ENCODE data around the gene RASA2.
A peak's percentile ranks its signal among the peaks of the same experiment; 100 is the strongest.

RASA2 gene

DNA sequence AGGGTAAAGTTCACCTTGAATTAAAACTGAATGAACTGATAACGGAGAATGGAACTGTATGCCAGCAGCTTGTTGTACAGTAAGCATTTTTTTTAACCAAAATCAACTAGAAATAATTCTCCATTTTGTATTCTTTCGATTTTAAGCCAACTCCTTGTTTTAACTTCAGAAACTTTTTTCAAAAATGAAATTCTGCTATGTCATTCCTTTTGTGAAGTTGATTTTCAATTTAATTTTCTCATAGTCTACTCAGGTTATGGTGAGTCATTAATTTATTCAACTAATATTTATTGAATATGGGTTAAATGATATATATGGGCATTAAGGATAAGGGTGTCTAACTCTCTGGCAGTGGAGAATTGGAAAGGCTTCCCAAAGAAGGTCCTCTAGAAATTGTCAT is 53.7 kb downstream of the RASA2 start:
- FAIRE-seq, result no peak

GRCh38 chr3:141542202-141542969 is 55.6 kb downstream of the RASA2 start:
- FAIRE-seq, result no peak

DNA sequence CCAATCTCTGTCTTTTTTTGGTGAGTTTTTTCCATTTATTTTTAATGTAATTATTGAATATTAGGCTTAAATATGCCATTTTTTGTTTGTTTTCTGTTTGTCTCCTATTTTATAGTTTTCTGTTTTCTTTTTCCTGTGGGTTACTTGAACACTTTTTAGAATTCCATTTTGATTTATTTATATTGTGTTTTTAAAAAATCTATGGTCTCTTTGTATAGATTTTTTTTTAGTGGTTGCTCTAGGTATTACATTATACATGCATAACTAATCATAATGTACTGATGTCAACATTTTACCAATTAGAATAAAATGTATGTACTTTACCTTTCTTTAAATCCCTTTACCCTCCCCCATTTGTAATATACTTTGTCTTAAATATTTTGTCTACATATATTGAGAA is 56.2 kb downstream of the RASA2 start:
- peak; percentile 71 for FAIRE-seq

DNA sequence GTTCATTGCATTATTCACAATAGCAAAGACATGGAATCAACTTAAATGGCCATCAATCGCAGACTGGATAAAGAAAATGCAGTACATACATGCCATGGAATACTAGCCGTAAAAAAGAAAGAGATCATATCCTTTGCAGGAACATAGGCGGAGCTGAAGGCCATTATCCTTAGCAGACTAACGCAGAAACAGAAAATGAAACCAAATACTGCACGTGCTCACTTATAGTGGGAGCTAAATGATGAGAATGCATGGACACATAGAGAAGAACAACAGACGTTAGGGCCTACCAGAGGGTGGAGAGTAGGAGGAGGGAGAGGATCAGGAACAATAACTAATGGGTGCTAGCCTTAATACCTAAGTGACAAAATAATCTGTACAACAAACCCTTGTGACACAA is 57.9 kb downstream of the RASA2 start:
- no peak for FAIRE-seq

DNA sequence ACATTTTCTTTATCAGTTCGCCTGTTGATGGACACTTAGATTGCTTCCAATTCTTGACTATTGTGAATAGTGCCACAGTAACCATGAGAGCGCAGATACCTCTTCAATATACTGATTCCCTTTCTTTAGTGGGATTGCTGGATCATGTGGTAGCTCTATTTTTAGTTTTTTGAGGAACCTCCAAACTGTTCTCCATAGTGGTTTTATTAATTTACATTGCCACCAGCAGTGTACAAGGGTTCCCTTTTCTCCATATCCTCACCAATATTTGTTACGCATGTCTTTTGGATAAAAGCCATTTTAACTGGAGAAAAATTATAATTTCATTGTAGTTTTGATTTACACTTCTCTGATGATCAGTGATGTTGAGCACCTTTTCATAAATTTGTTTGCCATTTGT is 59.3 kb downstream of the RASA2 start:
- no peak for FAIRE-seq

DNA sequence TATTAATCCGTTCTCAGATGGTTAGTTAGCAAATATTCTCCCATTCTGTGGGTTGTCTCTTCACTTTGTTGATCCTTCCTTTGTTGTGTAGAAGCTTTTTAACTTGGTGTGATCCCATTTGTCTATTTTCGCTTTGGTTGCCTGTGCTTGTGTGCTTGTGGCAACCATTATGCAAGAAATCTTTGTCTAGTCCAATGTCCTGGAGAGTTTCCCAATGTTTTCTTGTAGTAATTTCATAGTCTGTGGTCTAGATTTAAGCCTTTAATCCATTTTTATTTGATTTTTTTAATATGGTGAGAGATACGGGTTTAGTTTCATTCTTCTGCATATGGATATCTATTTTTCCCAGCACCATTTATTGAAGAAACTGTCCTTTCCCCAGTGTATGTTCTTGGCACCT is 59.8 kb downstream of the RASA2 start:
- FAIRE-seq, result no peak

GRCh38 chr3:141547791-141548190 is 61.0 kb downstream of the RASA2 start:
- FAIRE-seq, result no peak

- no peak for FAIRE-seq
Observed at GRCh38 chr3:141550926-141551665, 64.3 kb downstream of the RASA2 start.

DNA sequence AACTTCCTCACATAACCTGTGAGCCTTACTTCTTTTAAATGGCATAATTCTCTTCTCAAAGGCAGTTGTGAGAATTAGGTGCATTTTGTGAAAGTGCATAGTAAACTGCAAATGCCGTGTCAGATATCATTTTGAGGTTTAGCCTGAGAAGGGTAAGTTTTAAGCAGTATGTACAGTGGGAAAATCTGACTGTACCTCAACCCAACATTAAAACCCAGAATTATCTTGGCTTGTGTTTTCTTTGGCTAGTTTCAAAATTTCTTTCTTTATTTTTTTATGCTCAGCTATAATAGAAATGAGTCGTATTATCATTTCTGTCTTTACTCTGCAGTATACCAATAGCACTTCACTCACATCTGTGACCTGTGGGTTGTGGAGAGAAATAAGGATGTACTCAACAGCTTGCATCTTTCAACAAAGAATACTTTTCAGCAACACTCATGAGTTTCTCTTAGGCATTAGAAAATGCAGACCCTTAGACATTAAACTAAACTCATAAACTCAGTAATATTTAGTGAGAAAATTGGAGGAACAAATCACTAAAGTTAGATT is 65.7 kb downstream of the RASA2 start:
- no peak for FAIRE-seq

- FAIRE-seq, result no peak
Observed at GRCh38 chr3:141553055-141553454, 66.2 kb downstream of the RASA2 start.

- no peak for FAIRE-seq
Observed at GRCh38 chr3:141556034-141556433, 69.2 kb downstream of the RASA2 start.

GRCh38 chr3:141557961-141558706 is 71.3 kb downstream of the RASA2 start:
- FAIRE-seq, result no peak

DNA sequence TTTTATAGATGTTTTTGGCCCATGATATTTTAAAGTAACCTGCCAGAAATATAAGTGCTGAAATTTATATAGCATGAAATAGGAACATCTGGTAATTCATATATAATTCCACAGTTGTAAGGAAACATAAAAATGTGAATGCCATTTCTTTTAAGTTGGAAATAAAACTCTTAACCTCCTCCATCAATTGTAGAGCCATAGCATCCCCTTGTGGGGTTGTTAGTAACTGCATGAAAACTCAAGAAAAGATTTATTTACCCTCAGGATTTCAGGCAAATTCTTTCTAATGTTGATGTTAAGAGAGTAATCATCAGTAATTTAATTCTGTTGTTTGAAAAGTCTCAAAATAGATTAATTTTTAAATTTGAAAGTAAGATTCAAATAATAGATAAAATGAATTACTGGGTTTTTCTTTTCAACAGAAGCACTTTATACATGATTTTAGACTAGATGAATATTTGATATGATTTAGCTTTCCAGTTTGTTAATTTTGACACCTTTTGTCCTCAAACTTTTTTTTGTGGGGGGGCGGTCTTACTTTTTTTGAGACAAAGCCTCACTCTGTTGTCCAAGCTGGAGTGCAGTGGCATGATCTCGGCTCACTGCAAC is 74.7 kb downstream of the RASA2 start:
- FAIRE-seq, result peak; percentile 95

DNA sequence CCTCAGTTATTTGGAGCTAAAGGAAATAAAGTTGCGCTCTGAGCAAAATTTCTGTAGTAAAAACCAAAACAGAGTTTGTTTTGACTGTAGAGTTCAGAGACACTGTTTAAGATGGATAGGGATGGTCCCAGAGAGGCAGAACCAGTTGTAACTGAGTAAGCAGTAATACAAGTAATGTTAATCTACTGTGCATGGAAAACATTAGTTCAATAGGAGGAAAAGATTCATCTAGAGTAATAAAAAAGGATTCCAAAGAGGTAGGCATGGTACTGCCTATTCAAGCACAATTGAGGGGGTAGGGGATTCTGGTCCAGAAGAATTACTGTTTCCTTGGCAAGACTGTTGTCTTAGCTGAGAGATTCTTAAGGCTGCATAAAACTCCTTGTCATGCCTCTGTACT is 77.4 kb downstream of the RASA2 start:
- FAIRE-seq, result no peak

DNA sequence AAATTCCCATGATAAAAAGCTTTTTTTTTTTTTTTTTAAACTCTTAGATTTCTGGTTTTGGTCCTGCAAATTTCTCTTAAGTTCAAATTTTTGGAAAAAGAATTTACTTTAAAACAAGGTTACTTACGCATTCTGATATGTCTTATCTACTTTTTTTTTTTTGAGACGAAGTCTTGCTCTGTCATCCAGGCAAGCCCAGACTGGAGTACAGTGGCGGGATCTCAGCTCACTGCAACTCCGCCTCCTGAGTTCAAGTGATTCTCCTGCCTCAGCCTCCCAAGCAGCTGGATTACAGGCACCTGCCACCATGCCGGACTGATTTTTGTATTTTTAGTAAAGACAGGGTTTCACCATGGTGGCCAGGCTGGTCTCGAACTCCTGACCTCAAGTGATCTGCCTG is 83.2 kb downstream of the RASA2 start:
- FAIRE-seq, result no peak

DNA sequence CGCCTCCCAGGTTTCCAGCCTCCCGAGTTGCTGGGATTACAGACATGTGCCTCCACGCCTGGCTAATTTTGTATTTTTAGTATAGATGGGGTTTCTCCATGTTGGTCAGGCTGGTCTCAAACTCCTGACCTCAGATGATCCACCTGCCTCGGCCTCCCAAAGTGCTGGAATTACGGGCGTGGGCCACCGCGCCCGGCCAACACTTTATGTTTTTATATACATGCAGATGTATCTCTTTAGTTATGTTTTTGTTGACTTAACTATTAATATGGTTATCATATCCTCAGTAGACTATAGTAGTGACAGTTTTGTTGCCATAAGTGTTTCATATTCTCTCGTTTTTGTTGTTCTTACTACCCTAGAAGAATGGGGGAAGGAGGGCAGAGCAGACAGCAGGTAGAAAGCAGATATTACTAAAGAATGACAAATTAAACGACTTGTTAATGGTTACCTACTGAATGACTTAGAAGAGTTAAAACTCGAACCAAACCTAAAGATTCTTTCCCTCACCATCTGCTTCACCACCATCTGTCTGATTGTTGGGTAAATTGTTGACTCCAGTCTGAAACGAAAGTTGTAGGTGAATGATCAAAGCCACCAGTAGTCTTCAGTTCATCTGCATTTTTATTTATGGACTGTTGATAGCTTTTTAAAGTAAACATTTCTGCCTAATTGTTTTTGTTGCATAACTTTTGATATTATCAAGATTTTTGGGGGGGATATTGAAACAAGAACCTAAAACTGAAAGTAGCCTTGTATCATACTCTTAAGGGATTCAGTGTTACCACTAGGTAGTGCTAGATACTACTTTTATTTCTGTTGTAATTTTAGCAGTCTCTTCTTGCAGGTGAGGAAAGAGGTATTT is 89.3 kb downstream of the RASA2 start:
- FAIRE-seq, result peak; percentile 91

GRCh38 chr3:141576744-141577052 is 89.9 kb downstream of the RASA2 start:
- no peak for FAIRE-seq

GRCh38 chr3:141578202-141578973 is 91.6 kb downstream of the RASA2 start:
- no peak for FAIRE-seq

- FAIRE-seq, result no peak
Observed at GRCh38 chr3:141594357-141594756, 107.5 kb downstream of the RASA2 start.

- FAIRE-seq, result no peak
Observed at GRCh38 chr3:141597931-141598330, 111.1 kb downstream of the RASA2 start.

DNA sequence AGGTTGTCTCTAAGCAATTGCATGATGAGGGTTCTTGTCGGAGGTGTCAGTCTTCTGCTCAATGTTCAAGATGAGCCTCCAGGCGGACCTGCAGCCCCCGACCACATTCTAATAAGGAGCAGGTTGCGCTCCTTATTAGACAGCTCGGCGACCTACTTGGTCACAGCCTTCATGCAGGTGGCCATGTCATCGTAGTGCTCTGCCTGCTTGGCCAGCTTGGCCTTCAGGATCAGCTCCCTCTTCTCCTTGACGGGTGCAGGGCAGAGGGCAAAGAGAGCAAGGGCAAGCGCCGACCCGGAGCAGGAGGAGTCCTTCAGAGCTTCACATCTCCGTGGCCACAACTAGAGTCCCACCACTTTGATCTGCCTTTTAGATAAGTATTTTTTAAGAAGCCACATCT is 113.5 kb downstream of the RASA2 start:
- no peak for FAIRE-seq
